Astrocyte (in vitro differentiated cells and primary cell): Measurements from ENCODE around the gene AVP.

Experiments used
- EZH2 ChIP-seq: IDR thresholded peaks from 2 replicates; pipeline ENCODE4 v1.6.1; 2012; ENCODE audit warnings: mild to moderate bottlenecking, low read length, inconsistent platforms; ENCODE audit not compliant: insufficient read depth
- TF ChIP-seq, protein P1 (sequence below): IDR thresholded peaks from 2 replicates; pipeline ENCODE4 v1.5.1; 2011; ENCODE audit warnings: low read depth, mild to moderate bottlenecking, inconsistent platforms, low read length, moderate library complexity; ENCODE audit not compliant: insufficient read depth

GRCh38 chr20:3101737-3102574 lies 17.4 kb upstream of the AVP start:
- TF ChIP-seq, protein P1, sequence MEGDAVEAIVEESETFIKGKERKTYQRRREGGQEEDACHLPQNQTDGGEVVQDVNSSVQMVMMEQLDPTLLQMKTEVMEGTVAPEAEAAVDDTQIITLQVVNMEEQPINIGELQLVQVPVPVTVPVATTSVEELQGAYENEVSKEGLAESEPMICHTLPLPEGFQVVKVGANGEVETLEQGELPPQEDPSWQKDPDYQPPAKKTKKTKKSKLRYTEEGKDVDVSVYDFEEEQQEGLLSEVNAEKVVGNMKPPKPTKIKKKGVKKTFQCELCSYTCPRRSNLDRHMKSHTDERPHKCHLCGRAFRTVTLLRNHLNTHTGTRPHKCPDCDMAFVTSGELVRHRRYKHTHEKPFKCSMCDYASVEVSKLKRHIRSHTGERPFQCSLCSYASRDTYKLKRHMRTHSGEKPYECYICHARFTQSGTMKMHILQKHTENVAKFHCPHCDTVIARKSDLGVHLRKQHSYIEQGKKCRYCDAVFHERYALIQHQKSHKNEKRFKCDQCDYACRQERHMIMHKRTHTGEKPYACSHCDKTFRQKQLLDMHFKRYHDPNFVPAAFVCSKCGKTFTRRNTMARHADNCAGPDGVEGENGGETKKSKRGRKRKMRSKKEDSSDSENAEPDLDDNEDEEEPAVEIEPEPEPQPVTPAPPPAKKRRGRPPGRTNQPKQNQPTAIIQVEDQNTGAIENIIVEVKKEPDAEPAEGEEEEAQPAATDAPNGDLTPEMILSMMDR, result no peak
- no peak for TF ChIP-seq EZH2
